PFSK-1 (cell line): ENCODE data around the gene HOMER1.

Source experiments
- FOXP2 ChIP-seq: optimal IDR thresholded peaks from 2 replicates; pipeline ENCODE3; 2011; ENCODE audit warnings: borderline replicate concordance, control low read depth, inconsistent platforms; ENCODE audit not compliant: insufficient read depth; ENCODE audit errors: extremely low read length, extremely low read depth
- POLR2AphosphoS5 ChIP-seq: IDR thresholded peaks from 2 replicates; pipeline ENCODE4 v1.6.1; 2012; ENCODE audit warnings: low read depth, mild to moderate bottlenecking, control low read depth, low read length, moderate library complexity
- SIN3A ChIP-seq: IDR thresholded peaks from 2 replicates; pipeline ENCODE4 v1.6.1; 2012; ENCODE audit warnings: mild to moderate bottlenecking, low read length, moderate library complexity, borderline replicate concordance; ENCODE audit not compliant: insufficient read depth
- TAF1 ChIP-seq: IDR thresholded peaks from 2 replicates; pipeline ENCODE4 v1.6.1; 2012; ENCODE audit warnings: low read length, control low read depth, borderline replicate concordance; ENCODE audit not compliant: insufficient read depth
- TF ChIP-seq, protein P1 (sequence below), 2 experiments: IDR thresholded peaks; 2 replicates each; pipeline versions ENCODE4 v1.6.1 to v1.8.0; 2011 to 2012; ENCODE audit warnings: low read depth in 2 of 2, low read length in 2 of 2, control low read depth in 1 of 2, inconsistent platforms in 1 of 2, mild to moderate bottlenecking in 1 of 2, moderate library complexity in 1 of 2; ENCODE audit not compliant: insufficient read depth in 1 of 2

HOMER1 gene

DNA sequence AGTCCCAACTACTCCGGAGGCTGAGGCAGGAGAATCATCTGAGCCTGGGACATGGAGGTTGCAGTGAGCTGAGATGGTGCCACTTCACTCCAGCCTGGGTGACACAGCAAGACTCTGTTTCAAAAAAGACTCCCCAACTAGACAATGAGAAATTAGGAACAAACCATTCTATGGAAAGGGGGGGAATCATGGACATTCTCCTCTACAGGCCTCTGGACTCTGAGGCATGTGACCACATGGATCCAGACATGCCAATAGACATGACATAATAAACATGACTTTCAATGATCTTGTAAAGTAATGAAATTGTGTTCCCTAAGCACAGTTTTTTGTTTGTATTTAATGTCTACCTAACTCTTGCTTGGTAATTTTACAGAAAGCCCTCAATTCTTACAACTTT, 8.8 kb downstream of the HOMER1 start:
- no peak for TF ChIP-seq FOXP2
- no peak for TF ChIP-seq SIN3A
- TF ChIP-seq TAF1, result no peak
- no peak for TF ChIP-seq POLR2AphosphoS5
- TF ChIP-seq, protein P1, sequence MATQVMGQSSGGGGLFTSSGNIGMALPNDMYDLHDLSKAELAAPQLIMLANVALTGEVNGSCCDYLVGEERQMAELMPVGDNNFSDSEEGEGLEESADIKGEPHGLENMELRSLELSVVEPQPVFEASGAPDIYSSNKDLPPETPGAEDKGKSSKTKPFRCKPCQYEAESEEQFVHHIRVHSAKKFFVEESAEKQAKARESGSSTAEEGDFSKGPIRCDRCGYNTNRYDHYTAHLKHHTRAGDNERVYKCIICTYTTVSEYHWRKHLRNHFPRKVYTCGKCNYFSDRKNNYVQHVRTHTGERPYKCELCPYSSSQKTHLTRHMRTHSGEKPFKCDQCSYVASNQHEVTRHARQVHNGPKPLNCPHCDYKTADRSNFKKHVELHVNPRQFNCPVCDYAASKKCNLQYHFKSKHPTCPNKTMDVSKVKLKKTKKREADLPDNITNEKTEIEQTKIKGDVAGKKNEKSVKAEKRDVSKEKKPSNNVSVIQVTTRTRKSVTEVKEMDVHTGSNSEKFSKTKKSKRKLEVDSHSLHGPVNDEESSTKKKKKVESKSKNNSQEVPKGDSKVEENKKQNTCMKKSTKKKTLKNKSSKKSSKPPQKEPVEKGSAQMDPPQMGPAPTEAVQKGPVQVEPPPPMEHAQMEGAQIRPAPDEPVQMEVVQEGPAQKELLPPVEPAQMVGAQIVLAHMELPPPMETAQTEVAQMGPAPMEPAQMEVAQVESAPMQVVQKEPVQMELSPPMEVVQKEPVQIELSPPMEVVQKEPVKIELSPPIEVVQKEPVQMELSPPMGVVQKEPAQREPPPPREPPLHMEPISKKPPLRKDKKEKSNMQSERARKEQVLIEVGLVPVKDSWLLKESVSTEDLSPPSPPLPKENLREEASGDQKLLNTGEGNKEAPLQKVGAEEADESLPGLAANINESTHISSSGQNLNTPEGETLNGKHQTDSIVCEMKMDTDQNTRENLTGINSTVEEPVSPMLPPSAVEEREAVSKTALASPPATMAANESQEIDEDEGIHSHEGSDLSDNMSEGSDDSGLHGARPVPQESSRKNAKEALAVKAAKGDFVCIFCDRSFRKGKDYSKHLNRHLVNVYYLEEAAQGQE (IDR thresholded peaks at IDR 0.05; ENCODE audit: insufficient read depth in 1 of 2, low read depth in 2 of 2, low read length in 2 of 2), result no peak

DNA sequence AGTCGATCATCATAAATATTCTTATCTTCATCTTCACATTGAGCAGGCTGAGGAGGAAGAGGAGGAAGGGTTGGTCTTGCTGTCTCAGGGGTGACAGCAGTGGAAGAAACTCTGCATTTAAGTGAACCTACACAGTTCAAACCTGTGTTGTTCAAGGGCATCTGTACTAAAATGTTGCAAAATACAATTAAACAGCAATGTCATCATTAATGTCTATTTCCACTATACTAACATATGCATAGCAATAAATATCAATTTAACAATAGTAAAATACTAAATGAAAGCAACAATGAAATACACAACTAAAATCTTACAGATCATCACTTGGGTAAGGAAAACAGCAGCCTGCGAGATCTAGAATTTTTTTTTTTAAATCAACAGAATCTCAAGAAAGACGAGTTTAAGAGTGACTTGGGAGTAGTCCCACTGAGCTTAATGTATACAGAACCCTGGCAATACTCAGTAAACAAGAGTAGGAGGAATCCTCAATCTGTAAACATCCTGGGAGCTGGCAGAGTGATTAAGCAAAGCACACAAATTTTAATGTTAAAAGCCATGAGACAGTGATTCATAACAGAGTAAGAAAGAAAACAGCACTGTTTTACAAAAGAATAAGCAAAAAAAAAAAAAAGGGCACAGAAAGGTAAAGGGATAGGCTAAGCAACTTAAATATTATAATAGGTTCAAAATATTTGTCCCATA, 10.0 kb downstream of the HOMER1 start:
- TF ChIP-seq, protein P1 (IDR thresholded peaks at IDR 0.05; ENCODE audit: insufficient read depth in 1 of 2, low read depth in 2 of 2, low read length in 2 of 2), result no peak
- TF ChIP-seq FOXP2, result no peak
- TF ChIP-seq POLR2AphosphoS5, result no peak
- TF ChIP-seq TAF1, result no peak
- no peak for TF ChIP-seq SIN3A

DNA sequence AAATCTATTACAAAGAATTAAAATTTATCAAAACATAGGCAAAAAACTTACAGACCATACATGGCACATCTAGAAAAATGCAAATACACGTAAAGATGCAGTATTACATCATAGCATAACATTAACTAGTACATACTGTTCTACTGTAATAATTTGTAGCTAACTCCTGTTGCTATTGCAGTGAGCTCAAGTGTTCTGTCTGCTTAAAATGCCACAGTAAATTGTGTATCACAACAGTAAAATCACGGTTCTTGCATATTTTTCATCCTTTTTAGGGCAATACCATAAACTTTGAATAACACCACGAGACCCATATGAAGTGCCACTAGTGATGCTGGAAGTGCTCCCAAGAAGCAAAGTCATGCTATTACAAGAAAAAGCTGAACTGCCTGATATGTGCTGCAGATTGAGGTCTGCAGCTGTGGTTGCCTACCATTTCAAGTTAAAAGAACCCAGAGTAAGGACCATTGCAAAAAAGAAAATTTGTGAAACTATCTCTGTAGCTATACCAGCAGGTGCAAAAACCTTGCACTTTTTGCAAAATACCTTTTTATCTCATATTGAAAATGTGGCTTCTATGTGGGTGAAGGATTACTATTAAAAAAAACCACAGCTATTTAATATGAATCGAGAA, 14.2 kb downstream of the HOMER1 start:
- TF ChIP-seq TAF1 (no peak), POLR2AphosphoS5 (no peak)

DNA sequence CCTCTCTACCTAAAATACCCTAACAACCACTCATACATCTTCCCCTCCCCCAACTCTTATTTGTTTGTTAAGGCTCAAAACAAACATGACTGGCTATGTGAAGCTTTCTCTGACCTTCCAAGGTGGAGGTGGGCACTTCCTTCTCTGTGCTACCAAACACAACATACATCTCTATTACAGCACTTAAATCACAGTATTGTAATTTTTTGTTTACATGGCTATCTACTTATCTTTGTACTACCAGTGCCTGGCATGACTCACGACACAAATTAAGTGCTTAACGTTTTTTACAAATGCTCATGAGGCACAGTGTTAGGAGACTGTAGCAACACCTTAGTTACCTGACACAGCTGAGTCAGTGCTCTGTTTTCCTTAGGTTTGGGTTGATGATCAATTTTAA, 18.6 kb downstream of the HOMER1 start:
- TF ChIP-seq, protein P1 (IDR thresholded peaks at IDR 0.05; ENCODE audit: insufficient read depth in 1 of 2, low read depth in 2 of 2, low read length in 2 of 2), result no peak
- TF ChIP-seq SIN3A, result no peak
- no peak for TF ChIP-seq TAF1
- no peak for TF ChIP-seq POLR2AphosphoS5
- TF ChIP-seq FOXP2, result no peak

DNA sequence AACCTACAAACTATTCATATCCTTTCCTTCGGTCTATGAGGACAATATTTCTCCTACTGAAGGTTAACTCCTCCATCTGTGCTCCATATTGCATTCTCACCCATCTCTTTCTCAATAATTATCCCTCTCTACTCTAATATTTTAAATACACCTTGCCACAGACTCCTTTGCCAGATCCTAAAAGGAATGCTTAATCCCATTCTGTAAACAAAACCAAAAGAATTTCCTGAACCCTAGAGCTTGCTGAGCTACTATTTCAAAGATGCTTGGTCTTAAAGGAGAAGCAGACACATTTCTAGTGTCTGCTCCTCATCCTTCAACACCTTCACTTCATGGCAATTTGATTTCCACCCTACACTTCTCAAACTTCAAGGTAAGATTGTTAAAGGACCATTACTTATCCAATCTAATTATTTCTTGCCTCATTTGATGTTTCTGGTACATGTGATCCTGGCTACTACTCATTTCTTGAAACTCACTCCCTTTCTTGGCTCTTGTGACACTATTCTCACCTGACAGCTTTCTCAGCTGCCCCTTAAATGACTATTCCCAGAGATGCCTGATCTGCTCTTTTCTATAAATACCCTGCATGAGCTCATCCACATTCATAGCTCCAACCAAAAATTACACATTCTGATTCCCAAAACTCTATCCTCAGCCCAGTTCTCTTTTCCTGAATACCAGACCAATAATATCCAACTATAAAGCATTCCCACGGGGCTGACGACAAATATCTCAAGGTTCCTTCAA, 20.2 kb downstream of the HOMER1 start:
- no peak for TF ChIP-seq POLR2AphosphoS5
- no peak for TF ChIP-seq FOXP2
- no peak for TF ChIP-seq SIN3A
- no peak for TF ChIP-seq TAF1
- TF ChIP-seq, protein P1 (IDR thresholded peaks at IDR 0.05; ENCODE audit: insufficient read depth in 1 of 2, low read depth in 2 of 2, low read length in 2 of 2), result no peak
